H9 (cell line): Measurements from ENCODE around the gene MYLK. TPM values are rescaled to one million over a fixed set of nuclear protein-coding genes. Genes with fewer than 3 reads are reported as not detected.

Experiments used
- DNase-seq: peaks from one replicate; pipeline ENCODE4 v3.0.0-alpha.2; 2017
- H2AFZ ChIP-seq: one replicate; pipeline ENCODE4 v1.6.1; 2013; ENCODE audit warnings: mild to moderate bottlenecking, low read length, control low read depth, moderate library complexity
- H2AK5ac ChIP-seq: 2 replicates; pipeline ENCODE4 v1.6.1; 2013; ENCODE audit warnings: low read length, control low read depth, mixed read lengths; ENCODE audit not compliant: insufficient read length
- H2BK120ac ChIP-seq: one replicate; pipeline ENCODE4 v1.6.1; 2013; ENCODE audit warnings: low read depth, mild to moderate bottlenecking, low read length, control low read depth, inconsistent platforms; ENCODE audit not compliant: poor library complexity, severe bottlenecking
- H2BK12ac ChIP-seq: 2 replicates; pipeline ENCODE4 v1.6.1; 2013; ENCODE audit warnings: low read length, control low read depth, mixed read lengths, low read depth; ENCODE audit not compliant: insufficient read length
- H2BK15ac ChIP-seq: 2 replicates; pipeline ENCODE4 v1.6.1; 2013; ENCODE audit warnings: low read depth, low read length, control low read depth
- H2BK20ac ChIP-seq: one replicate; pipeline ENCODE4 v1.6.1; 2013; ENCODE audit warnings: low read depth, mild to moderate bottlenecking, low read length, control low read depth, inconsistent platforms; ENCODE audit not compliant: poor library complexity, severe bottlenecking
- H2BK5ac ChIP-seq: 2 replicates; pipeline ENCODE4 v1.6.1; 2013; ENCODE audit warnings: low read length, control low read depth, mixed read lengths; ENCODE audit not compliant: insufficient read length
- H3K14ac ChIP-seq: 2 replicates; pipeline ENCODE4 v1.6.1; 2013; ENCODE audit warnings: low read length, control low read depth; ENCODE audit not compliant: insufficient read depth
- H3K18ac ChIP-seq: 2 replicates; pipeline ENCODE4 v1.6.1; 2013; ENCODE audit warnings: low read depth, mild to moderate bottlenecking, mixed read lengths, low read length, control low read depth; ENCODE audit not compliant: insufficient read length
- H3K23ac ChIP-seq: 2 replicates; pipeline ENCODE4 v1.6.1; 2013; ENCODE audit warnings: low read length, control low read depth, mixed read lengths, low read depth; ENCODE audit not compliant: insufficient read length
- H3K23me2 ChIP-seq: 2 replicates; pipeline ENCODE4 v1.6.1; 2013; ENCODE audit warnings: low read depth, mild to moderate bottlenecking, mixed read lengths, low read length, control low read depth; ENCODE audit not compliant: insufficient read length, poor library complexity, severe bottlenecking
- H3K27ac ChIP-seq: 2 replicates; pipeline ENCODE4 v1.5.1; 2013; ENCODE audit warnings: low read length, control low read depth, mixed read lengths, low read depth; ENCODE audit not compliant: insufficient read length
- H3K27me3 ChIP-seq: 2 replicates; pipeline ENCODE4 v1.6.1; 2013; ENCODE audit warnings: low read length, control low read depth, inconsistent platforms; ENCODE audit not compliant: insufficient read depth
- H3K4ac ChIP-seq: 2 replicates; pipeline ENCODE4 v1.6.1; 2013; ENCODE audit warnings: low read depth, mild to moderate bottlenecking, control low read depth, inconsistent platforms, low read length, moderate library complexity
- H3K4me1 ChIP-seq: 2 replicates; pipeline ENCODE4 v1.6.1; 2013; ENCODE audit warnings: low read length, control low read depth, inconsistent platforms; ENCODE audit not compliant: insufficient read depth
- H3K4me2 ChIP-seq: 2 replicates; pipeline ENCODE4 v1.6.1; 2013; ENCODE audit warnings: low read length, control low read depth, mixed read lengths; ENCODE audit not compliant: insufficient read length, insufficient read depth
- H3K56ac ChIP-seq: 2 replicates; pipeline ENCODE4 v1.6.1; 2013; ENCODE audit warnings: low read depth, mild to moderate bottlenecking, mixed read lengths, low read length, control low read depth; ENCODE audit not compliant: insufficient read length
- H3K79me1 ChIP-seq: 2 replicates; pipeline ENCODE4 v1.6.1; 2013; ENCODE audit warnings: low read depth, mild to moderate bottlenecking, moderate library complexity, low read length, control low read depth, inconsistent platforms; ENCODE audit not compliant: insufficient read depth, poor library complexity, severe bottlenecking
- H3K79me2 ChIP-seq: 2 replicates; pipeline ENCODE4 v1.6.1; 2013; ENCODE audit warnings: low read length, control low read depth, inconsistent platforms; ENCODE audit not compliant: insufficient read depth
- H3K9ac ChIP-seq: 2 replicates; pipeline ENCODE4 v1.6.1; 2013; ENCODE audit warnings: low read length, control low read depth, mixed read lengths; ENCODE audit not compliant: insufficient read length; ENCODE audit errors: extremely low read depth
- H3K9me3 ChIP-seq: one replicate; pipeline ENCODE4 v1.6.1; 2013; ENCODE audit warnings: low read depth, low read length, inconsistent platforms; ENCODE audit not compliant: control insufficient read depth
- H3T11ph ChIP-seq: one replicate; pipeline ENCODE4 v1.6.1; 2013; ENCODE audit warnings: mild to moderate bottlenecking, low read length, control low read depth, inconsistent platforms
- H4K20me1 ChIP-seq: one replicate; pipeline ENCODE4 v1.6.1; 2013; ENCODE audit not compliant: control insufficient read depth, insufficient read length, insufficient read depth
- H4K5ac ChIP-seq: 2 replicates; pipeline ENCODE4 v1.6.1; 2013; ENCODE audit warnings: low read depth, mild to moderate bottlenecking, mixed read lengths, low read length, control low read depth; ENCODE audit not compliant: insufficient read length
- H4K8ac ChIP-seq: replicated peaks from 2 replicates; pipeline ENCODE4 v1.6.1; 2013; ENCODE audit warnings: low read length, control low read depth, mixed read lengths, low read depth; ENCODE audit not compliant: insufficient read length
- H4K91ac ChIP-seq: 2 replicates; pipeline ENCODE4 v1.6.1; 2013; ENCODE audit warnings: low read depth, mild to moderate bottlenecking, moderate library complexity, mixed read lengths, low read length, control low read depth; ENCODE audit not compliant: insufficient read length
- H3K27ac Mint-ChIP-seq, 3 experiments: 2 replicates in 2 of 3; 3 replicates in 1 of 3; pipeline ENCODE4 v1.8.0; 2020 to 2021; ENCODE audit warnings: mixed read lengths in 3 of 3, mild to moderate bottlenecking in 1 of 3, moderate library complexity in 1 of 3
- H3K27me3 Mint-ChIP-seq: 2 replicates; pipeline ENCODE4 v1.8.0; 2021; ENCODE audit warnings: low read depth, mild to moderate bottlenecking, moderate library complexity, mixed read lengths
- H3K36me3 Mint-ChIP-seq, 3 experiments: 2 replicates in 2 of 3; 3 replicates in 1 of 3; pipeline ENCODE4 v1.8.0; 2020 to 2021; ENCODE audit warnings: low read depth in 3 of 3, mixed read lengths in 3 of 3; ENCODE audit not compliant: insufficient read depth in 1 of 3
- H3K4me1 Mint-ChIP-seq, 2 experiments: 2 replicates each; pipeline ENCODE4 v1.8.0; 2020; ENCODE audit warnings: mixed read lengths in 2 of 2
- H3K4me3 Mint-ChIP-seq, 2 experiments: 2 replicates in 1 of 2; 3 replicates in 1 of 2; pipeline ENCODE4 v1.8.0; 2020 to 2021; ENCODE audit warnings: mild to moderate bottlenecking in 2 of 2, mixed read lengths in 2 of 2, moderate library complexity in 1 of 2
- H3K9me3 Mint-ChIP-seq, 2 experiments: 2 replicates in 1 of 2; 3 replicates in 1 of 2; pipeline ENCODE4 v1.8.0; 2020; ENCODE audit warnings: mild to moderate bottlenecking in 2 of 2, mixed read lengths in 2 of 2, moderate library complexity in 1 of 2
- WGBS: extraction: QIAGEN DNeasy Blood & Tissue Kit; methylation state at CpG from one replicate; pipeline ENCODE4 v1.1.7; 2013; ENCODE audit warnings: missing lambda C conversion rate, low lambda C conversion rate, mixed read lengths; ENCODE audit not compliant: insufficient read length; ENCODE audit errors: extremely low coverage; 5-methylcytosine and 5-hydroxymethylcytosine counted together
- total RNA-seq: library from RNA; stranded (reverse); gene quantifications from 2 replicates; pipeline ENCODE4 v1.2.1, GENCODE V29; 2021
- TF ChIP-seq, protein P1 (sequence below): fragments of 200-600 bp; sonication (generic); conservative IDR thresholded peaks from 3 replicates; pipeline ENCODE4 v1.8.0; 2021; ENCODE audit warnings: antibody characterized with exemption, mild to moderate bottlenecking

The MYLK gene
- total RNA-seq, 1 experiment from 2014 or later, result 10.1 TPM

DNA sequence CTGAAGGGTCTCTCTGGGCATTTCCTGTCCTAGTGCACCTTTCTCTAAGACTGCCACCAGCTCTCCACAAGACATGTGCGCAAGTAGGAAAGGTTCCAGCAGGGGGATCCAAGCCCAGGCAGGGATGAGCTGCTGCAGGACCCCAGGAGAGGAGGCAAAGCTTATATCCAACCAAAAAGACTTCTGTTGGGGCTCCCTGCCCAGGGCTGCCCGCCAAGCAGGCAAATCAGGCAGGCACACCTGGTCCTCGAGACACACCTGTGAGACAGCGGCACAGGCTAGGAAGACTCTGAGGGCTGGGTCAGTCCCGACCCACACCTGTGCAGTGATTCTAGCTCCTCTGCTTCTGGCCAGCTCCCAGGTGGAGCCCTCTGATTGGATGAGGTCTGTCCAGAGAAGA is 80.6 kb downstream of the MYLK start:
- peak; percentile 62 for DNase-seq
- H3K4me1 Mint-ChIP-seq, result peaks cover 16 to 21% of the 10 kb centered on the region in 2 experiments
- Histone ChIP-seq H3K14ac (no peak overlapping the region; the same call in 1 of the 2 replicates), H2BK12ac (no peak overlapping the region), H4K8ac (no peak overlapping the region), H2BK5ac (no peak overlapping the region), H3K27me3 (no peaks in the 10 kb centered on the region), H4K91ac (no peak overlapping the region), H3K79me2 (no peaks in the 10 kb centered on the region), H3K4me1 (no peaks in the 10 kb centered on the region), H3K56ac (no peak overlapping the region), H3K27ac (no peak overlapping the region), H3K79me1 (no peaks in the 10 kb centered on the region), H3K18ac (no peak overlapping the region), H2BK20ac (no peak overlapping the region), H3K4me2 (no peak overlapping the region), H3K4ac (no peak overlapping the region), H2AK5ac (no peak overlapping the region), H2BK15ac (no peak overlapping the region), H4K20me1 (no peaks in the 10 kb centered on the region), H3K9ac (no peak overlapping the region), H4K5ac (no peak overlapping the region), H3T11ph (no peak overlapping the region), H3K23me2 (no peaks in the 10 kb centered on the region), H3K9me3 (no peaks in the 10 kb centered on the region), H2AFZ (no peak overlapping the region), H3K23ac (no peak overlapping the region), H2BK120ac (no peak overlapping the region)
- peak overlapping the region in 1 of 3 experiments; percentile 93; a peak in 1 of 7 replicates for H3K27ac Mint-ChIP-seq
- H3K27me3 Mint-ChIP-seq, result no peaks in the 10 kb centered on the region
- H3K4me3 Mint-ChIP-seq, result no peak overlapping the region
- no CpG with 5 or more reads among the region's 5 CpGs for WGBS
- H3K9me3 Mint-ChIP-seq, result no peaks in the 10 kb centered on the region
- H3K36me3 Mint-ChIP-seq, result no peaks in the 10 kb centered on the region
- TF ChIP-seq, protein P1, sequence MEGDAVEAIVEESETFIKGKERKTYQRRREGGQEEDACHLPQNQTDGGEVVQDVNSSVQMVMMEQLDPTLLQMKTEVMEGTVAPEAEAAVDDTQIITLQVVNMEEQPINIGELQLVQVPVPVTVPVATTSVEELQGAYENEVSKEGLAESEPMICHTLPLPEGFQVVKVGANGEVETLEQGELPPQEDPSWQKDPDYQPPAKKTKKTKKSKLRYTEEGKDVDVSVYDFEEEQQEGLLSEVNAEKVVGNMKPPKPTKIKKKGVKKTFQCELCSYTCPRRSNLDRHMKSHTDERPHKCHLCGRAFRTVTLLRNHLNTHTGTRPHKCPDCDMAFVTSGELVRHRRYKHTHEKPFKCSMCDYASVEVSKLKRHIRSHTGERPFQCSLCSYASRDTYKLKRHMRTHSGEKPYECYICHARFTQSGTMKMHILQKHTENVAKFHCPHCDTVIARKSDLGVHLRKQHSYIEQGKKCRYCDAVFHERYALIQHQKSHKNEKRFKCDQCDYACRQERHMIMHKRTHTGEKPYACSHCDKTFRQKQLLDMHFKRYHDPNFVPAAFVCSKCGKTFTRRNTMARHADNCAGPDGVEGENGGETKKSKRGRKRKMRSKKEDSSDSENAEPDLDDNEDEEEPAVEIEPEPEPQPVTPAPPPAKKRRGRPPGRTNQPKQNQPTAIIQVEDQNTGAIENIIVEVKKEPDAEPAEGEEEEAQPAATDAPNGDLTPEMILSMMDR, result peak; percentile 41; the same call in 2 of the 3 replicates
